NCI-H1105 (cell line): ENCODE measurements around the gene DCX.

Experiments
- DNase-seq: peaks from one replicate; lab custom pipeline; 2025; lab: John Stamatoyannopoulos, UW

The DCX gene

GRCh38 chrX:111309083-111309482 is 102.9 kb downstream of the DCX start:
- no peak for DNase-seq

DNA sequence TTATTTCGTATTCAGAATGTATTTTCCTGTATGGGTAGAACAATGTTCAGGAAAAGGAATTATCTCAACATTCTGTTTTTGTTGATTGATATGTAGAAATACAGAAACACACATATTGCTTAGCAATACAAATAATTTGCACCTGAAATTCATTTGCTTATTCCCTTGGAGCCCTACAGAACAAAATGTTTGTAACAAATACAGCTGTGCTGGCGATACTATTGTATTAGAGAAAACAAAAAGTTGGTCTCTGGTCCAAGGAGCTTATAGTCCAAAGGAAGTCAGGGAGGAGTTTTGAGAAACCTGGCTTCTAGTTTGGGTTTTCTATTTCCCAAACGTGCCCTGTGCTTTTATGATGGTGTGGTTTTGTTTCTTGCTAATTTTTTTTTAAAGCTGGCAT is 104.0 kb downstream of the DCX start:
- DNase-seq = no peak

- no peak for DNase-seq
Measured at GRCh38 chrX:111302284-111302683, 109.7 kb downstream of the DCX start.

DNA sequence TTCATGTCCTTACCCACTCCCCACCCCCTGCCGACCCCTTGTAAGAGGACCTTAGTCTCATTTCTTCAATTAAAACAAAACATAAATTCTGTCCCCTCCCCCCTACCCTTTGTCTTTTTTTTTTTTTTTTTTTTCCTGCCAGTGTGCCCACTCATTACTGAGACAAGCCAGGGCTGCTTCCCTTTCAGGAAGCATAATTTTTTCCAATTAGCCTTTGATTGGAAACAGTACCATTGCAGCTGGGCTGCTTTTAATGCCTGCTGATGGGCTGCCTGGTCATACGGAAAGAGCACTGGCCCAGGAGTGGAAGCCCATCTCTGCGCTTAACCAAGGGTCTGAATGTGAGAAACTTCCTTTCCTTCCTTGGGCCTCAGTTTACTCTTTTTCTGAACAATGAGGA is 123.2 kb downstream of the DCX start:
- no peak for DNase-seq

GRCh38 chrX:111284631-111285293 is 127.2 kb downstream of the DCX start:
- DNase-seq = no peak

GRCh38 chrX:111283446-111283845 is 128.5 kb downstream of the DCX start:
- no peak for DNase-seq

DNA sequence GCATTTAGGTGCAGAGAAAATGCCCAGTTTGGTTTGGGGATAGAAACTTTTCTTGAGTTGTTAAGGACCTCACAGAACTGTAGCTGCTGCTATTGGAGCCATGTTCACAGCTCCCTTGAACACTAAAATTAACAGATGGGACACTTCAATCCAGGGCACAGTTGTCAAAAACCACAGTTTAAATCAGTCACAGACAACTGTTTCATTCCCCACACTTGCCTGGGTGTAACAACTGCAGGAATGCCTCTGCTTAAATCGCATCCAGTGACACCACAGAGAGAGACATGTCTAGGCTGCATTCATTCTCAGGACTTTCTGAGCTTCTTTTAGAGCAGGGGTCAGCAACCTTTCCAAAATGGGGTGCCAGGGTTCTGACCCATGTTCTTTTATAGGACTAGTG is 129.0 kb downstream of the DCX start:
- DNase-seq = no peak

GRCh38 chrX:111282139-111282538 is 129.9 kb downstream of the DCX start:
- DNase-seq = no peak

DNA sequence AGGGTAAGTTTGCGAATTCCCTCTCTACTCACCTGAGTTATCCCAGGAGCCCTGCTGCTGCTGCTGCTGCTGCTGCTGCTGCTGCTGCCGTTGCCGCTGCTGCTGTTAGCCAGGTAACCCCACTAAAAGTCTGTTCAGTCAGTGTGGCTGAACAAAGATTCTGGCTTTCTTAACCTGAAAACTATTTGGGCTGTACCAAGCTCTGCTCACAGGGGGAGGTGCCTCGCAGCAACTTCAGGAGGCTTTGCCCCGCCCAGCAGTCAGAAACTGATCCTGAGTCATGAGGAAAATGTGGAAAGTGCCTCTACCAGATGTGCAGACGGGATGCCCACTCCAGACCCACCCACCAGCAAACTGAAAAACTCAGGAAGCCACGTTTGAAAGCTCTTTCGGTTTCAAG is 141.7 kb downstream of the DCX start, which contains the start of gene CAPN6:
TSS of gene CAPN6 (minus strand) at position 145 of the 400 bp plus-strand sequence. CDS start 6,547 bp downstream, outside the sequence.
- no peak for DNase-seq

DNA sequence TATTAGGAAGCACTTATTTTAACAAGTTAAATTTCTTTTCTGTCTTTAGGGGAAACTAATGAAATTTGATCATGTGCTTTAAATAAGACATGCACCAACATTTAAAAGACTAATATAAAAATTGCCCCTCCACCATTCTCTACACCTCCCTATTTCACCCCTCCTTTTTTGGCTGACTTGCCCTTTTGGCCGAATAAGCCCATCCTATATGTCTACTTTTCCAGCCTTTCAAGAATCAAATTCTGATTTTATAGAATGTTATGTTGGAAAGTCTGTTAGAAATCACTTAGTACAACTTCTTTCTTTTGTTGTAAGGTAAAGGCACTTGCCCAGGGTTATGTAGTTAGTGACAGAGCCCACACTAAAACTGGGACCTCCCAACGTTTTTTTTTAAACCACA is 143.5 kb downstream of the DCX start:
- DNase-seq = no peak

DNA sequence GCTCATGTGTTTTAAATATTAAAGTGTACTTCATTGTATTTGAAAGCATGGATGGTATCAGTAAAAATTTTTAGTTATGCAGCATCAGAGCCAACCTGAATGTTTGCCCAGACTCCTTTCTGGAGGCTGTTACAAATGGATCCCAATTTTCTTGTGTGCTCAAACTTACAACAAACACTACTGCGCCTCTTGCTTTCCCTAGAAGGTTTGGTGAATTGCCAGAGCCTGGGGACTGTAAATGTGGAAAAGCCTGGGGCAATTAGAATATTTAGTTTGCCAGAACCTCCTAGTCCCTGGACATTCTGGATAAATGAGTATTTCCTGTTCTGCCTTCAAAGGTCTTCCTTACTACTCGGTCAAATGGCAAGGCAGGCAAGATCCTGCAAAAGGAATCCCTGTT is 146.5 kb downstream of the DCX start:
- no peak for DNase-seq

- no peak for DNase-seq
Measured at GRCh38 chrX:111264385-111264784, 147.6 kb downstream of the DCX start.

DNA sequence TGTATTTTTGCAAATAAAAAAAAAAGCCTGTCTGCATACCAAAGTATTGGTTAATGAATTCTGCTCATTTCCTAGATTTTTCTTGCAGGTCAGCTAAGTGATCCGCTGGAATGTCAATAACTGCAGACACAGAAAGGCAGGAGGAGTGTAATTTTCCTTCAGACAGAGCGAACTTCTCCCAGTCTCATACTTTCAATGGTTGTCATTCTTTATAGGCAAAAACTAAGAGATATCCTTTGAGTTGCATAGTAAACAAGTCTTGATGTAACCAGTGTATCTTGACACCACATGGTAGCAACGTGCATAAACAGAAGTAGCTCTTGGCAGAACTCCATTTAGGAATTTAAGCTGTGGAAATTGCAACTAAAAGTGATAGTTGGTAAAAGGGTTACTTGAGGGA is 149.9 kb downstream of the DCX start:
- no peak for DNase-seq

DNA sequence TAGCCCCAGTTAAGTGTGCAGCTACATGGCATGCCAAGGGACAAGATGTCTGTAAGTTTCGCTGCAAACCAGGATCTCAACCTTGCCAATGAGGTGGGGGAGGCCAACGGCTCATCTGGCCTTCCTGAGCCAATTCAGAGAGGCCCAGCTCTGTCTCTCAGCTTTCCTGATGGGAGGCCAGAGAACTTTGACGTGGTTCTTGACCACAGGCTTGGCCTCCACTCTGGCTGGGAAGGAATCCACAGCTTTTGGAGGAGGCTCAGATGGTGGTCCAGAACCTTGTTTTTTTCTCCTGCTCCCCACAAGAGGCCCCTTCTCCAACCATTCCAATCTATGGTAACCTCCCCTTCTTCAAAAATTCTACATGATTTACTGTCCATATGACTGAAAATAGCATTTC is 151.5 kb downstream of the DCX start:
- no peak for DNase-seq

DNA sequence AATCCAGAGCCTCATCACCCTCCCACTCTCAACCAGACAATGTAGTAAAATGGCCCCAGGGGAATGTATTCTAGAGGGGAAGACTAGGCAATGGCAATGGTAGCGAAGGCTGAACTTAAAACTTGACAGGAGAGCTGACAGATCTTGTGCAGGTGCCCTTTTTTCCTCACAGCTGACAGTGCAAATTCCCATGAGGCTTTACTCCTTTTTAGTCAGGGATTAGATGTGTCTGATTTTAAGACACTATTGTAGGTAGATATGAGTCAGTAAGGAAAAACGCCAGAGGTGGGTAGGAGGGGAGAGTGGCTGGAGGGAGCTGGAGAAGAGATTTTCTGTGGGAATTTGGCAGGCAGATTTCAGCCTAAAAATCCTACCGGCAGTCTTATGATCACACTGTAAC is 152.4 kb downstream of the DCX start:
- DNase-seq = no peak

- DNase-seq = no peak
Measured at GRCh38 chrX:111257733-111258132, 154.3 kb downstream of the DCX start.

- DNase-seq = no peak
Measured at GRCh38 chrX:111254896-111255693, 156.9 kb downstream of the DCX start.

GRCh38 chrX:111244235-111244750 is 167.7 kb downstream of the DCX start:
- no peak for DNase-seq
